ENCODE results near the gene COPZ2.

Gene COPZ2

DNA sequence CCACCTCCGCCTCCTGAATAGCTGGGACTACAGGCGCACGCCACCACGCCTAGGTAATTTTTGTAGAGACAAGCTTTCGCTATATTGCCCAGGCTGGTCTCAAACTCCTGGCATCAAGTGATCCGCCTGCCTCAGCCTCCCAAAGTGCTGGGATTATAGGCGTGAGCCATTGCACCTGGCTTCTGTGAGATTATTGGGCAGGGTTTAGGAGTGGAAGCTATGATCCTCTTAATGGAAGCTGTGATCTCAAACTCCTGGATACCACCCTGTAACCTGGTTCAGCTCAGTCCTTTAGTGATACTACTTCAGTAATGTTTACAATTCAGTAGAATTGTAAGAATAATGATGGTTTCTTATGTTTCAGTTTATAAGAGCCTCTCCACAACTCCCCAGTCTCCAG is 24.7 kb upstream of the COPZ2 start:
- H3K4me3 ChIP-seq (replicated peaks; ENCODE audit: low read depth, low read length): no peak overlapping the region
- DNase-seq (ENCODE audit: low read depth): no peak
- TF ChIP-seq, protein P1, sequence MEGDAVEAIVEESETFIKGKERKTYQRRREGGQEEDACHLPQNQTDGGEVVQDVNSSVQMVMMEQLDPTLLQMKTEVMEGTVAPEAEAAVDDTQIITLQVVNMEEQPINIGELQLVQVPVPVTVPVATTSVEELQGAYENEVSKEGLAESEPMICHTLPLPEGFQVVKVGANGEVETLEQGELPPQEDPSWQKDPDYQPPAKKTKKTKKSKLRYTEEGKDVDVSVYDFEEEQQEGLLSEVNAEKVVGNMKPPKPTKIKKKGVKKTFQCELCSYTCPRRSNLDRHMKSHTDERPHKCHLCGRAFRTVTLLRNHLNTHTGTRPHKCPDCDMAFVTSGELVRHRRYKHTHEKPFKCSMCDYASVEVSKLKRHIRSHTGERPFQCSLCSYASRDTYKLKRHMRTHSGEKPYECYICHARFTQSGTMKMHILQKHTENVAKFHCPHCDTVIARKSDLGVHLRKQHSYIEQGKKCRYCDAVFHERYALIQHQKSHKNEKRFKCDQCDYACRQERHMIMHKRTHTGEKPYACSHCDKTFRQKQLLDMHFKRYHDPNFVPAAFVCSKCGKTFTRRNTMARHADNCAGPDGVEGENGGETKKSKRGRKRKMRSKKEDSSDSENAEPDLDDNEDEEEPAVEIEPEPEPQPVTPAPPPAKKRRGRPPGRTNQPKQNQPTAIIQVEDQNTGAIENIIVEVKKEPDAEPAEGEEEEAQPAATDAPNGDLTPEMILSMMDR (IDR thresholded peaks at IDR 0.05; ENCODE audit: low read length, missing control alignments): no peak

DNA sequence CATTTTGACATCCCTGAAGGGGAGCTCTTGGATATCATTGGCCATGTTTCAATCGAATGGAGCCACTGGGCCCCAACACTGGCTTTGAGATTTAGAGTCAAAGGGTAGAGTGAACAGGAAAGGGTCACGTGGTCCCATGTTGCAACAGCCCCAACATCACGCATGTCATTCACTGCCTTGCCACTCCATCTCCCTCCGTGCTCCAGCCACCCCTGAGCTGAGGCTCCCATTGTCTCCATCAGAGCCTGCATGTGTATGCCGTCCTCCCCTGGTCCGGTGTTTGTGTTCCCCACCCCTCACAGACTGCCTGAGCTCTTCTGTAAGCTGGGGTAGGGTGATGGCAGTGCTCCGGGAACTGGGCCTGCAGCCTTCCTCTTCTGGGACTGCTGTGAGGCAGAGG is 22.7 kb upstream of the COPZ2 start:
- DNase-seq (ENCODE audit: low read depth): no peak
- no peak overlapping the region for H3K4me3 ChIP-seq (replicated peaks; ENCODE audit: low read depth, low read length)
- TF ChIP-seq, protein P1 (IDR thresholded peaks at IDR 0.05; ENCODE audit: low read length, missing control alignments): no peak

DNA sequence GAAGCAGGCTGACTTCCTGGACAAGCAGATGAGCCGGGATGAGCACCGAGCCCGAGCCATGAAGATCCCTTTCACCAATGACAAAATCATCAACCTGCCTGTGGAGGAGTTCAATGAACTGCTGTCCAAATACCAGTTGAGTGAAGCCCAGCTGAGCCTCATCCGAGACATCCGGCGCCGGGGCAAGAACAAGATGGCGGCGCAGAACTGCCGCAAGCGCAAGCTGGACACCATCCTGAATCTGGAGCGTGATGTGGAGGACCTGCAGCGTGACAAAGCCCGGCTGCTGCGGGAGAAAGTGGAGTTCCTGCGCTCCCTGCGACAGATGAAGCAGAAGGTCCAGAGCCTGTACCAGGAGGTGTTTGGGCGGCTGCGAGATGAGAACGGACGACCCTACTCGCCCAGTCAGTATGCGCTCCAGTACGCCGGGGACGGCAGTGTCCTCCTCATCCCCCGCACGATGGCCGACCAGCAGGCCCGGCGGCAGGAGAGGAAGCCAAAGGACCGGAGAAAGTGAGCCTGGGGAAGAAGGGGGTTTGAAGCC is 21.6 kb upstream of the COPZ2 start:
- TF ChIP-seq, protein P1 (IDR thresholded peaks at IDR 0.05; ENCODE audit: low read length, missing control alignments): no peak
- no peak for DNase-seq (ENCODE audit: low read depth)
- no peak overlapping the region for H3K4me3 ChIP-seq (replicated peaks; ENCODE audit: low read depth, low read length)

DNA sequence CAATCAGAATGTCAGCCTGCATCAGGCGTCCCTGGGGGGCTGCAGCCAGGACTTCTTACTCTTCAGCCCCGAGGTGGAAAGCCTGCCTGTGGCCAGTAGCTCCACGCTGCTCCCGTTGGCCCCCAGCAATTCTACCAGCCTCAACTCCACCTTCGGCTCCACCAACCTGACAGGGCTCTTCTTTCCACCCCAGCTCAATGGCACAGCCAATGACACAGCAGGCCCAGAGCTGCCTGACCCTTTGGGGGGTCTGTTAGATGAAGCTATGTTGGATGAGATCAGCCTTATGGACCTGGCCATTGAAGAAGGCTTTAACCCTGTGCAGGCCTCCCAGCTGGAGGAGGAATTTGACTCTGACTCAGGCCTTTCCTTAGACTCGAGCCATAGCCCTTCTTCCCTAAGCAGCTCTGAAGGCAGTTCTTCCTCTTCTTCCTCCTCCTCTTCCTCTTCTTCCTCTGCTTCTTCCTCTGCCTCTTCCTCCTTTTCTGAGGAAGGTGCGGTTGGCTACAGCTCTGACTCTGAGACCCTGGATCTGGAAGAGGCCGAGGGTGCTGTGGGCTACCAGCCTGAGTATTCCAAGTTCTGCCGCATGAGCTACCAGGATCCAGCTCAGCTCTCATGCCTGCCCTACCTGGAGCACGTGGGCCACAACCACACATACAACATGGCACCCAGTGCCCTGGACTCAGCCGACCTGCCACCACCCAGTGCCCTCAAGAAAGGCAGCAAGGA is 21.0 kb upstream of the COPZ2 start:
- H3K4me3 ChIP-seq (replicated peaks; ENCODE audit: low read depth, low read length): no peak overlapping the region
- DNase-seq (ENCODE audit: low read depth): no peak
- TF ChIP-seq, protein P1 (IDR thresholded peaks at IDR 0.05; ENCODE audit: low read length, missing control alignments): no peak

DNA sequence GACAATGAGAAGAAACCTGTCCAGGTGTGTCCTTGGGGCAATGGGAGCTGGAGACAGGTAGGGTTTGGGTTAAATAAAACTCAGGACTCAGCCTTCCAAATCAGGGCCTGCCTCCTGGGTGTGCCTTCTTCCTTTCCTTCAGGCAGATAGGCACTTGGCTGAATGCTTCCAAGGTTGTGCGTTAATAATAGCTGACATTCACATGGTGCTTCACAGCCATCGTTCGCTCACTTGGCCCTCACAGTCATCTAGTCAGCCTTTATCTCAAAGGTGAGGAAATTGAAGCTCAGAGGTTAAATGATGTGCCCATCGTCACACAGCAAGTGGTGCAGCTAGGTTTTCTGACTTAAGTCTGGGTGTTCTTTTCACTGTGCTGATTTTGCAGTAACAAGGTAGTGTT is 20.0 kb upstream of the COPZ2 start:
- H3K4me3 ChIP-seq (replicated peaks; ENCODE audit: low read depth, low read length): no peak overlapping the region
- TF ChIP-seq, protein P1 (IDR thresholded peaks at IDR 0.05; ENCODE audit: low read length, missing control alignments): no peak
- DNase-seq (ENCODE audit: low read depth): no peak

DNA sequence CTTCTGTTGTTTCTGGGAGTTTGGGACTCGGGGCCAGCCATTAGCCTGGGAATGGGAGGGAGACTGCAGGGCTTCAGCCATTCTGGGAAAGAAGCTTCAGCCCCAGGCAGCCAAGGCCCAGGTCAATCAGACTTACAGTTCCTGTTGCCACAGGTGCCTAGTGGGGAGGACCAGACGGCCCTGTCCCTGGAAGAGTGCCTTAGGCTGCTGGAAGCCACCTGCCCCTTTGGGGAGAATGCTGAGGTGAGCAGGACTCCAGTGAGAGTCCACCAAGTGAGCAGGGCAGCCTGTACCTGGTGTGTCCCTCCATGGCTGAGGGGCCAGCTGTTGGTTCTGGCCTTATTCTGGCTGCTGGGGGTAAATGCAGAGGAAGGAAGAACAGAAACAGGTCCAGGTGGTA is 19.3 kb upstream of the COPZ2 start:
- DNase-seq (ENCODE audit: low read depth): no peak
- H3K4me3 ChIP-seq (replicated peaks; ENCODE audit: low read depth, low read length): no peak overlapping the region
- TF ChIP-seq, protein P1 (IDR thresholded peaks at IDR 0.05; ENCODE audit: low read length, missing control alignments): no peak

DNA sequence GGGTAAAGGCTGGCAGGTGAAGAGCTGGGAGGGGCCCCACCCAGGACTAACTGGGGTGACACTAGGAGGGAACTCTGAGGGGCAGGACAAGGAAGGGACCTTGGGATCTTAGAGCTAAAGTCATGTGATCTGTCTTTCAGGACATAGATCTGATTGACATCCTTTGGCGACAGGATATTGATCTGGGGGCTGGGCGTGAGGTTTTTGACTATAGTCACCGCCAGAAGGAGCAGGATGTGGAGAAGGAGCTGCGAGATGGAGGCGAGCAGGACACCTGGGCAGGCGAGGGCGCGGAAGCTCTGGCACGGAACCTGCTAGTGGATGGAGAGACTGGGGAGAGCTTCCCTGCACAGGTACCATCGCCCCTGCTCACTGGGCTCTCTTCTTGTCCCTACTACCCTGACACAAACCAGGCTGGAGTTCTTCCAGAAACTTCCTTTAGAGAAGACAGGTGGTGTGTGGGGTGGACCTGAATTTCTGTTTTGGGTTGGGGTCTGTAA is 18.7 kb upstream of the COPZ2 start:
- TF ChIP-seq, protein P1 (IDR thresholded peaks at IDR 0.05; ENCODE audit: low read length, missing control alignments): no peak
- H3K4me3 ChIP-seq (replicated peaks; ENCODE audit: low read depth, low read length): no peak overlapping the region
- DNase-seq (ENCODE audit: low read depth): no peak

Data from fibroblast of pulmonary artery (primary cell).